GM12878 (cell line): ENCODE data around the gene RAP1GAP2. TPM values are rescaled to one million over a fixed set of nuclear protein-coding genes. Genes with fewer than 3 reads are reported as not detected.

Experiments used
- ATAC-seq: fragments of 200-7000 bp; cut with Tn5 transposase; 3 replicates; pipeline ENCODE4 v1.9.1; 2020; ENCODE audit warnings: mild to moderate bottlenecking, moderate library complexity
- BruUV-seq: library from RNA; stranded (reverse); fragments of 400-500 nt; replicated peaks from 2 replicates; lab custom pipeline; 2021; lab: Mats Ljungman, UMichigan
- CTCF ChIA-PET: fragments of 300-600 bp; sonication (Branson Sonifier 250); formaldehyde crosslinking; extraction: SDS; loops from one replicate; lab custom pipeline; 2021; ENCODE audit warnings: inconsistent platforms; lab: Yijun Ruan, JAX
- POLR2A ChIA-PET: fragments of 350-600 bp; formaldehyde crosslinking; extraction: SDS; loops from one replicate; lab custom pipeline; 2021; ENCODE audit warnings: inconsistent platforms; lab: Charles Lee
- RAD21 ChIA-PET: fragments of 300-600 bp; sonication (Branson Sonifier 250); formaldehyde crosslinking; loops from one replicate; lab custom pipeline; 2023; ENCODE audit warnings: antibody characterized with exemption; ENCODE audit not compliant: unreplicated experiment; lab: Charles Lee
- SMC1A ChIA-PET: fragments of 300-600 bp; sonication (Branson Sonifier 250); formaldehyde crosslinking; loops from one replicate; lab custom pipeline; 2023; ENCODE audit not compliant: unreplicated experiment, uncharacterized antibody; lab: Charles Lee
- DNase-seq: peaks from one replicate; pipeline ENCODE4 v3.0.0-alpha.2; 2011; ENCODE audit warnings: low read depth, low spot score
- FAIRE-seq: peaks from 3 replicates; lab custom pipeline; 2011; peaks lifted over from hg19 to GRCh38; lab: Jason Lieb, UNC
- H2AFZ ChIP-seq: 2 replicates; pipeline ENCODE4 v1.6.0; 2011; ENCODE audit warnings: low read depth, low read length, control low read depth; ENCODE audit not compliant: control insufficient read depth
- H3K27ac ChIP-seq: 2 replicates; pipeline ENCODE4 v1.5.1; 2011; ENCODE audit warnings: control low read depth; ENCODE audit not compliant: control insufficient read depth, insufficient read depth
- H3K27me3 ChIP-seq, 2 experiments: replicated peaks in 1 of 2; 2 replicates each; pipeline versions ENCODE4 v1.6.0 to v1.6.1; 2011; ENCODE audit warnings: low read length in 1 of 2; ENCODE audit not compliant: control insufficient read depth in 2 of 2, insufficient read depth in 2 of 2
- H3K36me3 ChIP-seq, 2 experiments: 2 replicates each; pipeline ENCODE4 v1.5.1; 2011; ENCODE audit warnings: low read length in 1 of 2; ENCODE audit not compliant: control insufficient read depth in 2 of 2, insufficient read depth in 2 of 2
- H3K4me1 ChIP-seq: 2 replicates; pipeline ENCODE4 v1.6.1; 2011; ENCODE audit warnings: mild to moderate bottlenecking, low read length, moderate library complexity, mixed read lengths; ENCODE audit not compliant: control insufficient read depth, insufficient read depth
- H3K4me2 ChIP-seq: 2 replicates; pipeline ENCODE4 v1.6.0; 2011; ENCODE audit warnings: control low read depth; ENCODE audit not compliant: control insufficient read depth, insufficient read depth
- H3K4me3 ChIP-seq: fragments of 200-600 bp; sonication (generic); 2 replicates; pipeline ENCODE4 v1.5.1; 2016
- H3K79me2 ChIP-seq: 2 replicates; pipeline ENCODE4 v1.6.0; 2011; ENCODE audit warnings: low read length; ENCODE audit not compliant: control insufficient read depth, insufficient read depth
- H3K9ac ChIP-seq: 2 replicates; pipeline ENCODE4 v1.8.0; 2011; ENCODE audit warnings: low read length, control low read depth, mixed read lengths; ENCODE audit not compliant: control insufficient read depth, insufficient read depth
- H3K9me3 ChIP-seq: replicated peaks from 3 replicates; pipeline ENCODE4 v1.5.1; 2011; ENCODE audit warnings: mild to moderate bottlenecking, low read length; ENCODE audit not compliant: control insufficient read depth, insufficient read depth
- H4K20me1 ChIP-seq: 2 replicates; pipeline ENCODE4 v1.6.0; 2011; ENCODE audit not compliant: control insufficient read depth, insufficient read depth
- CEBPB ChIP-seq, 2 experiments: fragments of 150-350 bp in 1 of 2; IDR thresholded peaks; 2 replicates each; pipeline ENCODE4 v1.6.1; 2012 to 2014; ENCODE audit warnings: low read depth in 2 of 2, low read length in 2 of 2, borderline replicate concordance in 1 of 2, inconsistent platforms in 1 of 2
- CHD4 ChIP-seq: fragments of 200-600 bp; sonication (generic); IDR thresholded peaks from 2 replicates; pipeline ENCODE4 v1.6.1; 2016; ENCODE audit warnings: mild to moderate bottlenecking
- DPF2 ChIP-seq: fragments of 450-650 bp; IDR thresholded peaks from 2 replicates; pipeline ENCODE4 v1.6.1; 2017; ENCODE audit warnings: mild to moderate bottlenecking
- EED ChIP-seq: sonication (generic); IDR thresholded peaks from 2 replicates; pipeline ENCODE4 v1.6.1; 2016; ENCODE audit warnings: antibody characterized with exemption, low read depth
- FOXM1 ChIP-seq: IDR thresholded peaks from 2 replicates; pipeline ENCODE4 v1.6.1; 2012; ENCODE audit warnings: low read depth, mild to moderate bottlenecking, inconsistent platforms, low read length, moderate library complexity
- GABPA ChIP-seq: IDR thresholded peaks from 2 replicates; pipeline ENCODE4 v1.6.1; 2014; ENCODE audit warnings: antibody characterized with exemption, low read depth, mild to moderate bottlenecking, inconsistent platforms
- HDAC6 ChIP-seq: fragments of 200-600 bp; sonication (generic); IDR thresholded peaks from one replicate; pipeline ENCODE4 v1.8.0; 2017; ENCODE audit warnings: antibody characterized with exemption; ENCODE audit not compliant: unreplicated experiment
- HDGF ChIP-seq: fragments of 450-650 bp; IDR thresholded peaks from 2 replicates; pipeline ENCODE4 v1.6.1; 2016; ENCODE audit warnings: antibody characterized with exemption
- NRF1 ChIP-seq: conservative IDR thresholded peaks from 2 replicates; pipeline ENCODE4 v1.6.1; 2011; ENCODE audit warnings: mild to moderate bottlenecking, low read depth, low read length, improper control_type of control experiment
- RAD21 ChIP-seq: IDR thresholded peaks from 2 replicates; pipeline ENCODE4 v1.6.1; 2011; ENCODE audit warnings: mild to moderate bottlenecking, low read depth, low read length, moderate library complexity; ENCODE audit not compliant: insufficient read depth
- STAT3 ChIP-seq: IDR thresholded peaks from 2 replicates; pipeline ENCODE4 v1.6.1; 2011; ENCODE audit warnings: low read depth, low read length, improper control_type of control experiment
- TAF1 ChIP-seq: IDR thresholded peaks from 2 replicates; pipeline ENCODE4 v1.6.1; 2011; ENCODE audit warnings: mild to moderate bottlenecking, low read depth, low read length, borderline replicate concordance
- TCF3 ChIP-seq: IDR thresholded peaks from 2 replicates; pipeline ENCODE4 v1.6.1; 2012; ENCODE audit warnings: low read depth, mild to moderate bottlenecking, low read length, borderline replicate concordance; ENCODE audit not compliant: insufficient read depth
- ZNF217 ChIP-seq: fragments of 450-650 bp; IDR thresholded peaks from 2 replicates; pipeline ENCODE4 v1.6.1; 2017; ENCODE audit warnings: antibody characterized with exemption, mild to moderate bottlenecking
- WGBS: methylation state at CpG from one replicate; pipeline ENCODE4 v1.1.6; 2016; ENCODE audit warnings: low lambda C conversion rate; ENCODE audit not compliant: insufficient replicate concordance, insufficient coverage; ENCODE audit errors: missing lambda C conversion rate; 5-methylcytosine and 5-hydroxymethylcytosine counted together
- in situ Hi-C: fragments of 300-500 bp; cut with MboI; formaldehyde crosslinking; loops from 9 replicates; pipeline ENCODE4 v1.14.3; 2018; ENCODE audit warnings: mixed read lengths
- intact Hi-C: fragments of 100-400 bp; cut with micrococcal nuclease; formaldehyde crosslinking; loops from one replicate; pipeline ENCODE4 v1.14.2; 2022; ENCODE audit not compliant: unreplicated experiment
- polyA plus RNA-seq, 11 experiments: library from polyadenylated mRNA; depleted of rRNA in 4 of 11; unstranded in 6 of 11; stranded (reverse) in 5 of 11; fragments of >200 nt; fragmentation: Nextera tagmentation in 4 of 11; fragmentation: Illumina TruSeq in 1 of 11; extraction: Ambion mirVana in 4 of 11; extraction: Trizol in 1 of 11; gene quantifications; 1 replicate in 1 of 11; 2 replicates in 10 of 11; pipeline versions ENCODE4 v1.2.1 to v1.2.3, GENCODE V29; 2011 to 2016; ENCODE audit warnings: inconsistent platforms in 2 of 11, missing spikeins in 2 of 11, low read depth in 1 of 11
- total RNA-seq, 4 experiments: library from RNA; depleted of rRNA in 3 of 4; stranded (reverse); fragments of >200 nt in 3 of 4; fragmentation: Illumina TruSeq in 1 of 4; extraction: Trizol in 1 of 4; gene quantifications; 2 replicates each; pipeline versions ENCODE4 v1.2.1 to v1.2.3, GENCODE V29; 2013 to 2021
- TF ChIP-seq, protein P1 (sequence below): IDR thresholded peaks from 2 replicates; pipeline ENCODE4 v1.6.1; 2012; ENCODE audit warnings: low read depth, low read length, improper control_type of control experiment

The RAP1GAP2 gene
- total and polyA plus RNA-seq, 10 of the 15 experiments (the other 5 are each of a cell fraction or from before 2014, with no cell fraction given): 0.03 to 0.95 (median 0.49) TPM; not detected in 2

DNA sequence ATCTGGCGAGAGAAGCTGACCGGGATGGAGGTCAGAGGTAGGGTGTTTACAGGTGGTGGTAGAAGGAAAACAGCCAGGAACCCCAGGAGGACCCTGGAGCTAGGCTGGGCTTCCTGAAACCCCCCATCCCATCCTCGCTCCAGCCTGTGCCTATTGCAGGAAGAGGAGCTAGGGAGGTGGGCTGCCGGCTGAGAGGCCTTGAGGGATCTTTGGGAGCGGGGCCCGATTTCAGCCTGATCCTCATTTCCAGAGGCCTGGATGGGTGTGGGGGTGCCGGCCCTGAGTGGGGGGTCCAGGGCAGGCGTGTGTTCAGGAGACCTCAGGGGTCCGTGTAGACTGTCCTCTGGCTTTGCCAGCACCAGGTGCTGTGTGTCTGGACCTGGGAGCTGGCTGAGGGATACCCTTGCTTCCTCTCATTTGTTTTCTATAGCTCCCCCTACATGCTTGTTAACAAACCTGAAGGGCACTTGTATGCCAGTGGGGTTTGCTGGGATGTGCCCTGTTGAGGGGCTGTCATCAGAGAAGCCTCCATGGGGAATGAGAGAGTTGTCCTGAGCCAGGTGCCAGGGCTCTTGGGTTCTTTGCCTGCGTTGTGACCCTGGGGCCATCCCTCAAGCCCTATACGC is 18.9 kb upstream of the RAP1GAP2 start:
- FAIRE-seq: no peak
- H3K9ac ChIP-seq: no peak overlapping the region
- H3K27me3 ChIP-seq: peaks cover 0 to 7% of the 10 kb centered on the region in 2 experiments; a peak in 3 of 4 replicates
- no peak overlapping the region for H3K4me3 ChIP-seq
- intact Hi-C loops (no loop called here), in situ Hi-C loops (no loop called here)
- 23% methylated on average over 11 of the region's 11 CpGs for WGBS
- no peaks in the 10 kb centered on the region for H3K4me1 ChIP-seq
- BruUV-seq: no TSS peak
- ChIA-PET RAD21 (no interaction called here), SMC1A (no interaction called here), CTCF (no interaction called here), POLR2A (no interaction called here)
- H3K27ac ChIP-seq: no peak overlapping the region
- no peak for TF ChIP-seq EED
- TF ChIP-seq CEBPB (IDR thresholded peaks at IDR 0.05; ENCODE audit: borderline replicate concordance in 1 of 2, low read depth in 2 of 2, low read length in 2 of 2): no peak
- TF ChIP-seq TCF3: no peak
- no peak for TF ChIP-seq RAD21
- TF ChIP-seq NRF1: no peak
- no peak for TF ChIP-seq HDGF
- TF ChIP-seq DPF2: no peak
- no peak for TF ChIP-seq TAF1
- TF ChIP-seq ZNF217: no peak
- TF ChIP-seq FOXM1: no peak
- TF ChIP-seq CHD4: no peak
- TF ChIP-seq STAT3: no peak
- TF ChIP-seq HDAC6: no peak
- TF ChIP-seq GABPA: no peak
- TF ChIP-seq, protein P1, sequence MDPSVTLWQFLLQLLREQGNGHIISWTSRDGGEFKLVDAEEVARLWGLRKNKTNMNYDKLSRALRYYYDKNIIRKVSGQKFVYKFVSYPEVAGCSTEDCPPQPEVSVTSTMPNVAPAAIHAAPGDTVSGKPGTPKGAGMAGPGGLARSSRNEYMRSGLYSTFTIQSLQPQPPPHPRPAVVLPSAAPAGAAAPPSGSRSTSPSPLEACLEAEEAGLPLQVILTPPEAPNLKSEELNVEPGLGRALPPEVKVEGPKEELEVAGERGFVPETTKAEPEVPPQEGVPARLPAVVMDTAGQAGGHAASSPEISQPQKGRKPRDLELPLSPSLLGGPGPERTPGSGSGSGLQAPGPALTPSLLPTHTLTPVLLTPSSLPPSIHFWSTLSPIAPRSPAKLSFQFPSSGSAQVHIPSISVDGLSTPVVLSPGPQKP: no peak
- H3K9me3 ChIP-seq: no peaks in the 10 kb centered on the region
- DNase-seq: no peak
- no peaks in the 10 kb centered on the region for H3K36me3 ChIP-seq
- H4K20me1 ChIP-seq: no peaks in the 10 kb centered on the region
- H3K79me2 ChIP-seq: no peaks in the 10 kb centered on the region
- no peak overlapping the region for H3K4me2 ChIP-seq
- no peak overlapping the region for H2AFZ ChIP-seq
- no peak for ATAC-seq
